ENCODE data around the gene SPAAR. TPM values are rescaled to one million over a fixed set of nuclear protein-coding genes. Genes with fewer than 3 reads are reported as not detected.
"Not testable (repeated sequence)": the region's sequence is repeated elsewhere in the genome, so short reads cannot be mapped to it uniquely, and the experiment has no call there.

Gene SPAAR
- total RNA-seq, 1 experiment from 2014 or later = not detected

GRCh38 chr9:35912791-35913400, 3.6 kb downstream of the SPAAR start:
- no peak overlapping the region for H2AK5ac ChIP-seq (ENCODE audit: insufficient read length, low read length)
- Mint-ChIP-seq H3K4me3 (no peak overlapping the region), H3K36me3 (ENCODE audit: insufficient read depth in 1 of 3, low read depth in 3 of 3) (no peaks in the 10 kb centered on the region), H3K27me3 (ENCODE audit: low read depth) (no peaks in the 10 kb centered on the region), H3K9me3 (no peaks in the 10 kb centered on the region), H3K27ac (no peak overlapping the region), H3K4me1 (peaks cover 28 to 29% of the 10 kb centered on the region in 2 experiments)
- H2BK5ac ChIP-seq (ENCODE audit: insufficient read length, low read length) = no peak overlapping the region
- H3K79me2 ChIP-seq (ENCODE audit: insufficient read depth, low read length) = no peaks in the 10 kb centered on the region
- H4K91ac ChIP-seq (ENCODE audit: insufficient read length, low read depth, low read length) = no peak overlapping the region
- no peak overlapping the region for H3K4me2 ChIP-seq (ENCODE audit: insufficient read depth, insufficient read length, low read length)
- H3K23ac ChIP-seq (ENCODE audit: insufficient read length, low read depth, low read length) = no peak overlapping the region
- H2BK15ac ChIP-seq (ENCODE audit: low read depth, low read length) = no peak overlapping the region
- H3K4ac ChIP-seq (ENCODE audit: low read depth, low read length) = no peak overlapping the region
- no peak overlapping the region for H3K9ac ChIP-seq (ENCODE audit: extremely low read depth, insufficient read length, low read length)
- no peak overlapping the region for H3K27ac ChIP-seq (ENCODE audit: insufficient read length, low read depth, low read length)
- no peaks in the 10 kb centered on the region for H3K9me3 ChIP-seq (ENCODE audit: control insufficient read depth, low read depth, low read length)
- no peak overlapping the region for H3K14ac ChIP-seq (ENCODE audit: insufficient read depth, low read length)
- peaks cover 4% of the 10 kb centered on the region; the same call in 1 of the 2 replicates for H3K4me1 ChIP-seq (ENCODE audit: insufficient read depth, low read length)
- H4K5ac ChIP-seq (ENCODE audit: insufficient read length, low read depth, low read length) = no peak overlapping the region
- H4K8ac ChIP-seq (replicated peaks; ENCODE audit: insufficient read length, low read depth, low read length) = no peak overlapping the region
- no peak for DNase-seq
- no peak for TF ChIP-seq CTCF (conservative IDR thresholded peaks at IDR 0.05)
- H3K23me2 ChIP-seq (ENCODE audit: insufficient read length, low read depth, low read length, poor library complexity, severe bottlenecking) = no peaks in the 10 kb centered on the region
- H2BK12ac ChIP-seq (ENCODE audit: insufficient read length, low read depth, low read length) = no peak overlapping the region
- H3K56ac ChIP-seq (ENCODE audit: insufficient read length, low read depth, low read length) = no peak overlapping the region
- H3K18ac ChIP-seq (ENCODE audit: insufficient read length, low read depth, low read length) = no peak overlapping the region
- no peak overlapping the region for H3T11ph ChIP-seq (ENCODE audit: low read length)
- no peaks in the 10 kb centered on the region for H3K27me3 ChIP-seq (ENCODE audit: insufficient read depth, low read length)
- WGBS (ENCODE audit: extremely low coverage, insufficient read length, low lambda C conversion rate) = no CpG with 5 or more reads among the region's 10 CpGs
- H2AFZ ChIP-seq (ENCODE audit: low read length) = no peak overlapping the region
- no peak overlapping the region for H2BK120ac ChIP-seq (ENCODE audit: low read depth, low read length, poor library complexity, severe bottlenecking)
- H2BK20ac ChIP-seq (ENCODE audit: low read depth, low read length, poor library complexity, severe bottlenecking) = no peak overlapping the region
- H3K79me1 ChIP-seq (ENCODE audit: insufficient read depth, low read depth, low read length, poor library complexity, severe bottlenecking) = no peaks in the 10 kb centered on the region
- no peaks in the 10 kb centered on the region for H4K20me1 ChIP-seq (ENCODE audit: control insufficient read depth, insufficient read depth, insufficient read length)

GRCh38 chr9:35913429-35913828, 4.1 kb downstream of the SPAAR start:
- not testable (repeated sequence) for H3K4me3 Mint-ChIP-seq; H3K14ac ChIP-seq (ENCODE audit: insufficient read depth, low read length); H2AFZ ChIP-seq (ENCODE audit: low read length); H3K27ac ChIP-seq (ENCODE audit: insufficient read length, low read depth, low read length); H3K23ac ChIP-seq (ENCODE audit: insufficient read length, low read depth, low read length); H3K79me2 ChIP-seq (ENCODE audit: insufficient read depth, low read length); H2BK20ac ChIP-seq (ENCODE audit: low read depth, low read length, poor library complexity, severe bottlenecking); H4K91ac ChIP-seq (ENCODE audit: insufficient read length, low read depth, low read length); H3K27me3 Mint-ChIP-seq (ENCODE audit: low read depth); H2BK5ac ChIP-seq (ENCODE audit: insufficient read length, low read length); H2BK120ac ChIP-seq (ENCODE audit: low read depth, low read length, poor library complexity, severe bottlenecking); H3T11ph ChIP-seq (ENCODE audit: low read length); H3K27me3 ChIP-seq (ENCODE audit: insufficient read depth, low read length); H3K4me1 ChIP-seq (ENCODE audit: insufficient read depth, low read length); H2AK5ac ChIP-seq (ENCODE audit: insufficient read length, low read length); H3K27ac Mint-ChIP-seq; H4K20me1 ChIP-seq (ENCODE audit: control insufficient read depth, insufficient read depth, insufficient read length); H3K9me3 Mint-ChIP-seq; H3K23me2 ChIP-seq (ENCODE audit: insufficient read length, low read depth, low read length, poor library complexity, severe bottlenecking); H4K5ac ChIP-seq (ENCODE audit: insufficient read length, low read depth, low read length); H3K9ac ChIP-seq (ENCODE audit: extremely low read depth, insufficient read length, low read length); H3K56ac ChIP-seq (ENCODE audit: insufficient read length, low read depth, low read length); H3K4me2 ChIP-seq (ENCODE audit: insufficient read depth, insufficient read length, low read length); H4K8ac ChIP-seq (replicated peaks; ENCODE audit: insufficient read length, low read depth, low read length); H3K79me1 ChIP-seq (ENCODE audit: insufficient read depth, low read depth, low read length, poor library complexity, severe bottlenecking); DNase-seq; H3K4ac ChIP-seq (ENCODE audit: low read depth, low read length); H2BK12ac ChIP-seq (ENCODE audit: insufficient read length, low read depth, low read length); H3K9me3 ChIP-seq (ENCODE audit: control insufficient read depth, low read depth, low read length); H3K36me3 Mint-ChIP-seq (ENCODE audit: insufficient read depth in 1 of 3, low read depth in 3 of 3); H2BK15ac ChIP-seq (ENCODE audit: low read depth, low read length); H3K18ac ChIP-seq (ENCODE audit: insufficient read length, low read depth, low read length)
- H3K4me1 Mint-ChIP-seq = peaks cover 22 to 24% of the 10 kb centered on the region in 2 experiments
